Fibroblast of lung (primary cell): ENCODE measurements around the gene IFNA4.
"Not testable (repeated sequence)": the region's sequence is repeated elsewhere in the genome, so short reads cannot be mapped to it uniquely, and the experiment has no call there.

Experiments
- EZH2 ChIP-seq: IDR thresholded peaks from 2 replicates; pipeline ENCODE4 v1.5.1; 2012; ENCODE audit warnings: low read length, control low read depth, mild to moderate bottlenecking; ENCODE audit errors: missing control alignments
- TF ChIP-seq, protein P1 (sequence below), 2 donors: IDR thresholded peaks in 1 of 2; conservative IDR thresholded peaks in 1 of 2; 1 replicate in 1 of 2; 2 replicates in 1 of 2; pipeline ENCODE4 v1.5.1; 2011 to 2012; ENCODE audit warnings: low read length in 2 of 2, control low read depth in 1 of 2, inconsistent platforms in 1 of 2, low read depth in 1 of 2, mild to moderate bottlenecking in 1 of 2

DNA sequence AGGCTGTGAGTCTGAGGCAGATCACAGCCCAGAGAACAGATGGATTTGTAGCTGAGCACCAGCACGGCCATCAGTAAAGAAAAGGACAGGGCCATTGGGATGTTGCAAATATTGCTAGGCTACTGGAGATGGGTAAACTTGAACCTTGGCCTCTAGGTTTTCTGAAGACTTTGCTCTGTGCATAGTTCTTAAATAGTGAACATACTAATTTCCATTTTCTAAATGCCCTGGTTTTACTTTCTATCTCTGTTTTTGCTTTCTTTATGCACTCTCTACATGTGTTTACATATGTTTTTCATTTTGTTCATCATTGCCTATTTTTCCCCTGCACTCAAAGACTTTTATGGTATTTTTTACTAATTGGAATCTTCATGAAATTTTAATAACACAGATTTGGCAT, 29.8 kb upstream of the IFNA4 start, which contains the start of gene IFNA16:
- TF ChIP-seq, protein P1, sequence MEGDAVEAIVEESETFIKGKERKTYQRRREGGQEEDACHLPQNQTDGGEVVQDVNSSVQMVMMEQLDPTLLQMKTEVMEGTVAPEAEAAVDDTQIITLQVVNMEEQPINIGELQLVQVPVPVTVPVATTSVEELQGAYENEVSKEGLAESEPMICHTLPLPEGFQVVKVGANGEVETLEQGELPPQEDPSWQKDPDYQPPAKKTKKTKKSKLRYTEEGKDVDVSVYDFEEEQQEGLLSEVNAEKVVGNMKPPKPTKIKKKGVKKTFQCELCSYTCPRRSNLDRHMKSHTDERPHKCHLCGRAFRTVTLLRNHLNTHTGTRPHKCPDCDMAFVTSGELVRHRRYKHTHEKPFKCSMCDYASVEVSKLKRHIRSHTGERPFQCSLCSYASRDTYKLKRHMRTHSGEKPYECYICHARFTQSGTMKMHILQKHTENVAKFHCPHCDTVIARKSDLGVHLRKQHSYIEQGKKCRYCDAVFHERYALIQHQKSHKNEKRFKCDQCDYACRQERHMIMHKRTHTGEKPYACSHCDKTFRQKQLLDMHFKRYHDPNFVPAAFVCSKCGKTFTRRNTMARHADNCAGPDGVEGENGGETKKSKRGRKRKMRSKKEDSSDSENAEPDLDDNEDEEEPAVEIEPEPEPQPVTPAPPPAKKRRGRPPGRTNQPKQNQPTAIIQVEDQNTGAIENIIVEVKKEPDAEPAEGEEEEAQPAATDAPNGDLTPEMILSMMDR (conservative IDR thresholded peaks at IDR 0.05 in 1 of 2, IDR thresholded peaks at IDR 0.05 in 1 of 2; ENCODE audit: low read depth in 1 of 2, low read length in 2 of 2): not testable (repeated sequence)
- not testable (repeated sequence) for TF ChIP-seq EZH2
